HepG2 (cell line): Measurements from ENCODE around the gene SIRT5. TPM values are rescaled to one million over a fixed set of nuclear protein-coding genes. Genes with fewer than 3 reads are reported as not detected.
A peak's percentile ranks its signal among the peaks of the same experiment; 100 is the strongest.

ENCODE experiments used
- ETV5 ChIP-seq: IDR thresholded peaks from 2 replicates; pipeline ENCODE4 v1.6.1; 2018; ENCODE audit warnings: missing biosample characterization, missing genetic modification reagents, inconsistent platforms, borderline replicate concordance
- GATA4 ChIP-seq: sonication (generic); IDR thresholded peaks from 2 replicates; pipeline ENCODE4 v1.6.1; 2016; ENCODE audit warnings: antibody characterized with exemption, low read depth, borderline replicate concordance
- HMG20B ChIP-seq: conservative IDR thresholded peaks from 2 replicates; pipeline ENCODE4 v1.6.1; 2016; ENCODE audit warnings: missing genetic modification reagents, missing compliant biosample characterization
- HMGXB3 ChIP-seq: sonication (generic); formaldehyde crosslinking; IDR thresholded peaks from 2 replicates; pipeline ENCODE4 v1.4.0; 2020; ENCODE audit warnings: missing genetic modification reagents, borderline replicate concordance
- HOXA3 ChIP-seq: sonication (generic); formaldehyde crosslinking; IDR thresholded peaks from 2 replicates; pipeline ENCODE4 v1.5.0; 2020; ENCODE audit warnings: missing genetic modification reagents
- MED8 ChIP-seq: sonication (generic); formaldehyde crosslinking; IDR thresholded peaks from 2 replicates; pipeline ENCODE4 v1.8.1; 2023; ENCODE audit warnings: mild to moderate bottlenecking, missing genetic modification reagents; ENCODE audit not compliant: insufficient replicate concordance
- MYNN ChIP-seq: sonication (generic); formaldehyde crosslinking; IDR thresholded peaks from 2 replicates; pipeline ENCODE4 v1.4.0; 2020; ENCODE audit warnings: mild to moderate bottlenecking, low read depth, missing genetic modification reagents
- POLR2A ChIP-seq, 2 experiments: IDR thresholded peaks; 2 replicates each; pipeline ENCODE4 v1.6.1; 2011; ENCODE audit warnings: low read depth in 2 of 2, low read length in 2 of 2, mild to moderate bottlenecking in 1 of 2, moderate library complexity in 1 of 2; ENCODE audit not compliant: insufficient read depth in 1 of 2
- SP140L ChIP-seq: sonication (generic); formaldehyde crosslinking; IDR thresholded peaks from 2 replicates; pipeline ENCODE4 v1.4.0; 2020; ENCODE audit warnings: missing genetic modification reagents, borderline replicate concordance
- TRIM24 ChIP-seq: sonication (generic); formaldehyde crosslinking; IDR thresholded peaks from 2 replicates; pipeline ENCODE4 v1.8.0; 2022; ENCODE audit warnings: mild to moderate bottlenecking, missing genetic modification reagents
- ZBTB2 ChIP-seq: sonication (generic); formaldehyde crosslinking; IDR thresholded peaks from 2 replicates; pipeline ENCODE4 v1.8.0; 2022; ENCODE audit warnings: low read depth, missing genetic modification reagents
- ZNF136 ChIP-seq: sonication (generic); formaldehyde crosslinking; IDR thresholded peaks from 2 replicates; pipeline ENCODE4 v1.8.1; 2022; ENCODE audit warnings: low read depth, mild to moderate bottlenecking, moderate library complexity, missing genetic modification reagents
- ZNF577 ChIP-seq: sonication (generic); formaldehyde crosslinking; IDR thresholded peaks from 2 replicates; pipeline ENCODE4 v1.4.0; 2020; ENCODE audit warnings: mild to moderate bottlenecking, low read depth, missing genetic modification reagents, borderline replicate concordance
- ZNF749 ChIP-seq: sonication (generic); formaldehyde crosslinking; IDR thresholded peaks from 2 replicates; pipeline ENCODE4 v1.8.0; 2022; ENCODE audit warnings: mild to moderate bottlenecking, missing genetic modification reagents, moderate library complexity, borderline replicate concordance
- ZNF782 ChIP-seq: sonication (generic); formaldehyde crosslinking; IDR thresholded peaks from 2 replicates; pipeline ENCODE4 v1.4.0; 2020; ENCODE audit warnings: missing genetic modification reagents, mild to moderate bottlenecking, borderline replicate concordance
- ZSCAN21 ChIP-seq: sonication (generic); formaldehyde crosslinking; IDR thresholded peaks from 2 replicates; pipeline ENCODE4 v1.8.0; 2022; ENCODE audit warnings: mild to moderate bottlenecking, missing genetic modification reagents, moderate library complexity, borderline replicate concordance
- polyA plus RNA-seq, 8 experiments: library from polyadenylated mRNA; depleted of rRNA in 3 of 8; stranded (reverse) in 7 of 8; unstranded in 1 of 8; fragments of >200 nt; fragmentation: Illumina TruSeq in 4 of 8; extraction: Trizol in 4 of 8; gene quantifications; 2 replicates each; pipeline versions ENCODE4 v1.2.1 to v1.2.3, GENCODE V29; 2011 to 2016; ENCODE audit warnings: low read depth in 4 of 8, missing spikeins in 1 of 8, mixed read lengths in 1 of 8; ENCODE audit not compliant: insufficient read depth in 1 of 8
- total RNA-seq, 5 experiments: library from RNA; depleted of rRNA; stranded (reverse); fragments of >200 nt; fragmentation: Illumina TruSeq; extraction: Trizol; gene quantifications; 2 replicates each; pipeline ENCODE4 v1.2.3, GENCODE V29; 2016; ENCODE audit warnings: low read depth in 1 of 5
- TF ChIP-seq, protein P1 (sequence below), 2 experiments: sonication (generic) in 1 of 2; formaldehyde crosslinking in 1 of 2; IDR thresholded peaks; 2 replicates each; pipeline versions ENCODE4 v1.4.0 to v1.6.1; 2018 to 2020; ENCODE audit warnings: missing genetic modification reagents in 2 of 2, borderline replicate concordance in 1 of 2, low read depth in 1 of 2, mild to moderate bottlenecking in 1 of 2, missing biosample characterization in 1 of 2
- TF ChIP-seq, protein P2 (sequence below): IDR thresholded peaks from 2 replicates; pipeline ENCODE4 v1.6.1; 2016; ENCODE audit warnings: missing compliant biosample characterization, missing genetic modification reagents, borderline replicate concordance

Gene SIRT5
- total and polyA plus RNA-seq, 2 of the 13 experiments (the other 11 are each of a cell fraction or from before 2014, with no cell fraction given): 14.1 to 16.6 TPM

DNA sequence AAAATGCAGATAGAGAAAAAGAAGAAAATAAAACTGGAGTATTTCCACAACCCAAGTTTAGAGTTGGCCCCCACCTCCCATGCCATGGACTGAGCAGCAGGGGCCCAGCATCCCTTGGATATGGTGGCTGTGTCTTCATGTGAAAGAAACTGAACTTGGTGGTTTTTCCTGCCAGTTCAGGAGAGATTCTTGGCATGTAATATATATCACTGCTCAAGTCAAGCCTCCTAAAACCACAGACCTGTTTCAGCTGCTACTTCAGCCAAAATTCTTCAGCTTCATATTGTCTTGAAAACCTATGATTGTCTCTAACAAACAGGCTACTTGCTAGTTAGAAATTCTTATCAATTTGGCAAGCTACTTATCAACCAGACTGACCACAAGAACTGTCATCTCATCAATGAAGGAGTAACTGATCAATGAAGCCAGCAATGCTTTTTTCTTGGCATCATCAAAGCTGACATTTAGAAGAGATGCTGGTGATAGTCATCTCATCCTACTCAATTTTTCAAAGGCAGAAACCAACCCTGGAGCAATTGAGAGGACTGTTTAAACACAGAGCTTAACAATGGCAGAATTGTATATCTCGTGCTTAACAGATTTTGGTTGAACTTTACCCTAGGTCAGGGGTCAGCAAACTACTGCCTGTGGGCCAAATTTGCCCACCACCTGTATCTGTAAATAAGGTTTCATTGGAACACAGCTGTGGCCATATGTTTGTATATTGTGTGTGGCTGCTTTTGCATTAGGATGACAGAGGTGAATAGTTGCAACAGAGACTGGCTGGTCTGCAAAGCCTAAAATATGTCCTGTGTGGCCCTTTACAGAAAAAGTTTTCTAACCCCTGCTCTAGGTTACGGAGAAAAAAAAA, 30.4 kb downstream of the SIRT5 start (continued):
- TF ChIP-seq HMGXB3 (CRISPR knock-in tag) (peak; percentile 70), ZNF136 (CRISPR knock-in tag) (no peak; the same call in 1 of the 2 replicates), HMG20B (CRISPR knock-in tag) (peak; percentile 97), ZSCAN21 (CRISPR knock-in tag) (no peak; the same call in 1 of the 2 replicates), ZNF749 (CRISPR knock-in tag) (peak; percentile 84; the same call in 1 of the 2 replicates), MED8 (peak; percentile 63), POLR2A (IDR thresholded peaks at IDR 0.05; ENCODE audit: insufficient read depth in 1 of 2, low read depth in 2 of 2, low read length in 2 of 2) (peak in 1 of 2 experiments; percentile 46; a peak in 1 of 4 replicates), TRIM24 (CRISPR knock-in tag) (0 out of 2 replicates have a peak, but pooled peaks have one; percentile 50), ZNF782 (no peak; the same call in 1 of the 2 replicates), ZNF577 (CRISPR knock-in tag) (peak; percentile 52; the same call in 1 of the 2 replicates), GATA4 (peak; percentile 98), ZBTB2 (CRISPR knock-in tag) (no peak), HOXA3 (CRISPR knock-in tag) (peak; percentile 87), ETV5 (CRISPR knock-in tag) (peak; percentile 74; the same call in 1 of the 2 replicates), SP140L (CRISPR knock-in tag) (peak; percentile 22; the same call in 1 of the 2 replicates), MYNN (CRISPR knock-in tag) (no peak)
- TF ChIP-seq, protein P1, sequence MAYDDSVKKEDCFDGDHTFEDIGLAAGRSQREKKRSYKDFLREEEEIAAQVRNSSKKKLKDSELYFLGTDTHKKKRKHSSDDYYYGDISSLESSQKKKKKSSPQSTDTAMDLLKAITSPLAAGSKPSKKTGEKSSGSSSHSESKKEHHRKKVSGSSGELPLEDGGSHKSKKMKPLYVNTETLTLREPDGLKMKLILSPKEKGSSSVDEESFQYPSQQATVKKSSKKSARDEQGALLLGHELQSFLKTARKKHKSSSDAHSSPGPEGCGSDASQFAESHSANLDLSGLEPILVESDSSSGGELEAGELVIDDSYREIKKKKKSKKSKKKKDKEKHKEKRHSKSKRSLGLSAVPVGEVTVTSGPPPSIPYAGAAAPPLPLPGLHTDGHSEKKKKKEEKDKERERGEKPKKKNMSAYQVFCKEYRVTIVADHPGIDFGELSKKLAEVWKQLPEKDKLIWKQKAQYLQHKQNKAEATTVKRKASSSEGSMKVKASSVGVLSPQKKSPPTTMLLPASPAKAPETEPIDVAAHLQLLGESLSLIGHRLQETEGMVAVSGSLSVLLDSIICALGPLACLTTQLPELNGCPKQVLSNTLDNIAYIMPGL (CRISPR knock-in tag; IDR thresholded peaks at IDR 0.05; ENCODE audit: borderline replicate concordance in 1 of 2, low read depth in 1 of 2): peak; percentile 56 to 65; a peak in 2 of 4 replicates
- TF ChIP-seq, protein P2, sequence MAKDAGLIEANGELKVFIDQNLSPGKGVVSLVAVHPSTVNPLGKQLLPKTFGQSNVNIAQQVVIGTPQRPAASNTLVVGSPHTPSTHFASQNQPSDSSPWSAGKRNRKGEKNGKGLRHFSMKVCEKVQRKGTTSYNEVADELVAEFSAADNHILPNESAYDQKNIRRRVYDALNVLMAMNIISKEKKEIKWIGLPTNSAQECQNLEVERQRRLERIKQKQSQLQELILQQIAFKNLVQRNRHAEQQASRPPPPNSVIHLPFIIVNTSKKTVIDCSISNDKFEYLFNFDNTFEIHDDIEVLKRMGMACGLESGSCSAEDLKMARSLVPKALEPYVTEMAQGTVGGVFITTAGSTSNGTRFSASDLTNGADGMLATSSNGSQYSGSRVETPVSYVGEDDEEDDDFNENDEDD (CRISPR knock-in tag): no peak
